GM21390 (cell line): Measurements from ENCODE around the gene CLEC16A.
A peak's percentile ranks its signal among the peaks of the same experiment; 100 is the strongest.
"Not testable (repeated sequence)": the region's sequence is repeated elsewhere in the genome, so short reads cannot be mapped to it uniquely, and the experiment has no call there.

ENCODE experiments used
- ATAC-seq: cut with Tn5 transposase; IDR thresholded peaks from one replicate; pipeline ENCODE4 v1.9.1; 2021; ENCODE audit not compliant: unreplicated experiment

CLEC16A gene

GRCh38 chr16:11208916-11209665 is 264.7 kb downstream of the CLEC16A start:
- no peak for ATAC-seq

GRCh38 chr16:11210260-11210659 is 265.9 kb downstream of the CLEC16A start:
- no peak for ATAC-seq

- ATAC-seq: no peak
These were observed 267.0 kb downstream of the CLEC16A start for GRCh38 chr16:11211061-11211976.

- no peak for ATAC-seq
These were observed 267.8 kb downstream of the CLEC16A start for GRCh38 chr16:11211977-11212797.

- peak; percentile 51 for ATAC-seq
These were observed 268.4 kb downstream of the CLEC16A start for GRCh38 chr16:11212798-11213196.

- ATAC-seq: no peak
These were observed 269.0 kb downstream of the CLEC16A start for GRCh38 chr16:11213373-11213772.

- ATAC-seq: no peak
These were observed 269.4 kb downstream of the CLEC16A start for GRCh38 chr16:11213799-11214198.

- ATAC-seq: no peak
These were observed 271.7 kb downstream of the CLEC16A start for GRCh38 chr16:11215935-11216556.

- no peak for ATAC-seq
These were observed 273.6 kb downstream of the CLEC16A start for GRCh38 chr16:11217651-11218603.

GRCh38 chr16:11218604-11218962 is 274.2 kb downstream of the CLEC16A start:
- no peak for ATAC-seq

GRCh38 chr16:11219178-11219577 is 274.8 kb downstream of the CLEC16A start:
- no peak for ATAC-seq

GRCh38 chr16:11220507-11220906 is 276.1 kb downstream of the CLEC16A start:
- ATAC-seq: not testable (repeated sequence)

GRCh38 chr16:11224096-11224893 is 279.9 kb downstream of the CLEC16A start:
- ATAC-seq: no peak

- ATAC-seq: peak; percentile 83
These were observed 280.7 kb downstream of the CLEC16A start for GRCh38 chr16:11224894-11225676.

- no peak for ATAC-seq
These were observed 281.5 kb downstream of the CLEC16A start for GRCh38 chr16:11225677-11226549.

- no peak for ATAC-seq
These were observed 285.1 kb downstream of the CLEC16A start for GRCh38 chr16:11229432-11229831.

- no peak for ATAC-seq
These were observed 285.5 kb downstream of the CLEC16A start for GRCh38 chr16:11229906-11230305.
